Mucosa of stomach (tissue), 1 donor: ENCODE measurements around the gene ZNF789.
"Not testable (repeated sequence)": the region's sequence is repeated elsewhere in the genome, so short reads cannot be mapped to it uniquely, and the experiment has no call there.

Experiments
- H3K27me3 ChIP-seq: one replicate; pipeline ENCODE4 v1.7.0; 2013; ENCODE audit warnings: mild to moderate bottlenecking, low read length; ENCODE audit not compliant: control insufficient read depth, insufficient read depth
- H3K36me3 ChIP-seq: one replicate; pipeline ENCODE4 v1.7.0; 2013; ENCODE audit warnings: low read length; ENCODE audit not compliant: control insufficient read depth, insufficient read depth
- H3K4me1 ChIP-seq: one replicate; pipeline ENCODE4 v1.7.0; 2013; ENCODE audit warnings: mild to moderate bottlenecking, low read length; ENCODE audit not compliant: control insufficient read depth, insufficient read depth
- H3K4me3 ChIP-seq: one replicate; pipeline ENCODE4 v1.7.0; 2013; ENCODE audit warnings: low read length
- H3K9ac ChIP-seq: one replicate; pipeline ENCODE4 v1.7.0; 2013; ENCODE audit warnings: mild to moderate bottlenecking, low read length, moderate library complexity
- H3K9me3 ChIP-seq: one replicate; pipeline ENCODE4 v1.7.0; 2013; ENCODE audit warnings: mild to moderate bottlenecking, low read length, moderate library complexity; ENCODE audit not compliant: control insufficient read depth
- donor health status: Pancreatic carcinoma.

ZNF789 gene

GRCh38 chr7:99497766-99498545 is 25.3 kb downstream of the ZNF789 start:
- Histone ChIP-seq H3K4me3 (no peak overlapping the region), H3K4me1 (peaks cover 14% of the 10 kb centered on the region), H3K36me3 (peaks cover 14% of the 10 kb centered on the region), H3K9ac (peak overlapping the region; percentile 93), H3K9me3 (peaks cover 6% of the 10 kb centered on the region), H3K27me3 (no peaks in the 10 kb centered on the region)

- Histone ChIP-seq H3K36me3 (peaks cover 13% of the 10 kb centered on the region), H3K9me3 (peaks cover 6% of the 10 kb centered on the region), H3K4me1 (peaks cover 14% of the 10 kb centered on the region), H3K27me3 (no peaks in the 10 kb centered on the region), H3K9ac (peak overlapping the region; percentile 93), H3K4me3 (peak overlapping the region; percentile 97)
Observed at GRCh38 chr7:99498546-99498944, 25.9 kb downstream of the ZNF789 start.

GRCh38 chr7:99499371-99499720 is 26.7 kb downstream of the ZNF789 start:
- Histone ChIP-seq H3K9me3 (no peaks in the 10 kb centered on the region), H3K36me3 (peaks cover 5% of the 10 kb centered on the region), H3K27me3 (no peaks in the 10 kb centered on the region), H3K4me1 (peaks cover 14% of the 10 kb centered on the region), H3K9ac (peak overlapping the region; percentile 93), H3K4me3 (peak overlapping the region; percentile 97)

GRCh38 chr7:99499721-99500636 is 27.3 kb downstream of the ZNF789 start, which contains the start of gene ZNF394:
Gene ZNF394 (minus strand): TSS chr7:99500281. CDS start chr7:99500093, 188 bp downstream.
- Histone ChIP-seq H3K9me3 (no peaks in the 10 kb centered on the region), H3K9ac (peak within 1 kb of the TSS; percentile 93), H3K4me3 (peak within 1 kb of the TSS; percentile 97), H3K4me1 (peaks cover 14% of the 10 kb centered on the region), H3K27me3 (no peaks in the 10 kb centered on the region), H3K36me3 (peaks cover 4% of the 10 kb centered on the region)

- Histone ChIP-seq H3K27me3 (no peaks in the 10 kb centered on the region), H3K36me3 (peaks cover 4% of the 10 kb centered on the region), H3K9ac (peak overlapping the region; percentile 93), H3K4me1 (peaks cover 14% of the 10 kb centered on the region), H3K9me3 (no peaks in the 10 kb centered on the region), H3K4me3 (peak overlapping the region; percentile 97)
Observed at GRCh38 chr7:99500637-99501009, 27.9 kb downstream of the ZNF789 start.

- H3K27me3 ChIP-seq, H3K9me3 ChIP-seq, H3K36me3 ChIP-seq, H3K4me3 ChIP-seq, H3K9ac ChIP-seq: not testable (repeated sequence)
- peaks cover 20% of the 10 kb centered on the region for H3K4me1 ChIP-seq
Observed at GRCh38 chr7:99501236-99501635, 28.5 kb downstream of the ZNF789 start.

GRCh38 chr7:99504281-99504602 is 31.6 kb downstream of the ZNF789 start:
- Histone ChIP-seq H3K9ac (peak overlapping the region; percentile 90), H3K36me3 (no peaks in the 10 kb centered on the region), H3K4me3 (peak overlapping the region; percentile 92), H3K4me1 (peaks cover 8% of the 10 kb centered on the region), H3K9me3 (no peaks in the 10 kb centered on the region), H3K27me3 (no peaks in the 10 kb centered on the region)

GRCh38 chr7:99504603-99505323 is 32.1 kb downstream of the ZNF789 start, which contains the start of gene ZKSCAN5:
Gene ZKSCAN5 (plus strand): TSS chr7:99504662. CDS start chr7:99506045, 1,383 bp downstream.
- no peaks in the 10 kb centered on the region for H3K27me3 ChIP-seq
- H3K4me3 ChIP-seq, result peak within 1 kb of the TSS; percentile 92
- no peaks in the 10 kb centered on the region for H3K9me3 ChIP-seq
- no peaks in the 10 kb centered on the region for H3K36me3 ChIP-seq
- peaks cover 8% of the 10 kb centered on the region for H3K4me1 ChIP-seq
- H3K9ac ChIP-seq, result peak within 1 kb of the TSS; percentile 90

GRCh38 chr7:99505324-99505662 is 32.6 kb downstream of the ZNF789 start:
- peak overlapping the region; percentile 92 for H3K4me3 ChIP-seq
- H3K4me1 ChIP-seq, result peaks cover 8% of the 10 kb centered on the region
- peak overlapping the region; percentile 90 for H3K9ac ChIP-seq
- no peaks in the 10 kb centered on the region for H3K36me3 ChIP-seq
- H3K27me3 ChIP-seq, result no peaks in the 10 kb centered on the region
- H3K9me3 ChIP-seq, result no peaks in the 10 kb centered on the region

- no peaks in the 10 kb centered on the region for H3K36me3 ChIP-seq
Observed at GRCh38 chr7:99514050-99514449, 41.4 kb downstream of the ZNF789 start.

GRCh38 chr7:99521399-99521798 is 48.7 kb downstream of the ZNF789 start:
- Histone ChIP-seq H3K36me3 (no peaks in the 10 kb centered on the region), H3K9ac (no peak overlapping the region), H3K4me3 (no peak overlapping the region), H3K27me3 (no peaks in the 10 kb centered on the region), H3K9me3 (no peaks in the 10 kb centered on the region), H3K4me1 (no peaks in the 10 kb centered on the region)

More at GRCh38 chr7:99514050-99514449, 41.4 kb downstream of the ZNF789 start:
- H3K27me3 ChIP-seq, result no peaks in the 10 kb centered on the region
- no peaks in the 10 kb centered on the region for H3K9me3 ChIP-seq
- H3K4me3 ChIP-seq, result no peak overlapping the region
- H3K4me1 ChIP-seq, result no peaks in the 10 kb centered on the region
- H3K9ac ChIP-seq, result no peak overlapping the region
